NCI-H187 (cell line): ENCODE results near the gene LCN1.
"Not testable (repeated sequence)": the region's sequence is repeated elsewhere in the genome, so short reads cannot be mapped to it uniquely, and the experiment has no call there.

Source experiments
- DNase-seq, 2 experiments: peaks; one replicate each; lab custom pipeline; 2025; lab: John Stamatoyannopoulos, UW

LCN1 gene

DNA sequence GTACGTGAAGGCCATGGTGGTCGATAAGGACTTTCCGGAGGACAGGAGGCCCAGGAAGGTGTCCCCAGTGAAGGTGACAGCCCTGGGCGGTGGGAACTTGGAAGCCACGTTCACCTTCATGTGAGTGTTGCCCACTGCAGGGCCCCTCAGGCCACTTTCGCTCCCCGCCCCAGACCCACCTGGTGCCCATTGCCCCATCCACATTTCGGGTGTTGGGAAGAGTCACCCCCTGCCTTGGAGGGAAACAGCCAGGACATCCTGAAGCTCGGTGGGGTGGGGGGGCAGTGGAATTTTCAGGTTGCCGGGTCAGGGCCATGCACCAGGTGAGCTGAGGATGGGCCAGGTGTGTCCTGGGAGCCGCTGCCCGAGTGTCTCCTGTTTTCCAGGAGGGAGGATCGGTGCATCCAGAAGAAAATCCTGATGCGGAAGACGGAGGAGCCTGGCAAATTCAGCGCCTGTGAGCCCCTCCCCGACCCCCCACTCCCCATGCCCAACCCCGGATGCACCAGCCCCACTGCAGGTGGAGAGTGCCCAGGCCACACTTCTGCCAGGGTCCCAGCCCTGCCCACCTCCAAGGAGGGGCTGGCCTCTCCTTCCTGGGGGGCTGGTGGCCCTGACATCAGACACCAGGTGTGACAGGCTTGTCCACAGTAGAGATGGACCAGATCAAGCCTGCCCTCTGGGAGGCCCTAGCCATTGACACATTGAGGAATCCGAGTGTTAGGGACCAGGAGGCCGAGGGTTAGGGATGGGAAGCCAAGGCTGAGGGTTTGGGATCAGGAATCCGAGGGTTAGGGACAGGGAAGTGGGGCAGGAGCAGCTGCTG is 25.8 kb downstream of the LCN1 start:
- DNase-seq, result not testable (repeated sequence)

DNA sequence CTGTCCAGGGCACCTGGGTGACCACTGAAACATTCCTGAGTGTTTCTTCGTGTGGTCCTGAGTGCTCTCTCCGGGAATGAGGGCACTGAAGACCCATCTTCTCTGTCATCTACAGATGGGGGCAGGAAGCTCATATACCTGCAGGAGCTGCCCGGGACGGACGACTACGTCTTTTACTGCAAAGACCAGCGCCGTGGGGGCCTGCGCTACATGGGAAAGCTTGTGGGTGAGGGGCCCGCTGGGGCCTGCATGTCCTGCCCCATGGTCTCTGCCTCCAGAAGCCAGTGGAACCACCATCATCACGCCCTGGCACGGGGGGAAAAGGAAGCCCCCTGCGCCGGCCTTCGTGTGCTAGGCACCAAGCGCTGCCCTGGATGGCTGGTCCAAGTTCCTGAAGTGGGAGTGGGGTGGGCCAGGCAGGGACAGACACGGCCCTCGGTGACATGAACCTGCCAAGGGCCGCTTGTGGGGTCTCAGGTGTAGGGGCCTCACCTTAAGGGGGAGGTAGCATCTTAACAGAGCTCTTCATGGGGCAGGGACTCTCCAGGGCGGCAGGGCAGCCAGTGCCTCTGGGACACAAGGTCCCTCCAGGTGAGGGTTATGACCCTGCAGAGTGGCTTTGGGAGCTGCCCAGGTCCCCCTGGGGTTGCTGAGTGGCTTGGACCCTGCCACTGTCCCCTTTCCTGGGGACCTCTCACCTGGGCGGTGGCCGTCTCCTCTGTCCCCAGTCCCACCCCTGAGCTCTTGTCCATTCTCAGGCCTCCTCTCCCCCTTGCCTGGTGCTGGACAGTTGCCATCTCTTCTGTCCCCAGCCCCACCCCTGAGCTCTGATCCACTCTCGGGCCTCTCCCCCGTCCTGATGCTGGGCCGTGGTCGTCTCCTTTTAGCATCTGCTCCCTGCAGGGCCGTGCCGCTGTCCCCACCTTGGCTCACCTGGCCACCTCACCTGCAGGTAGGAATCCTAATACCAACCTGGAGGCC is 26.8 kb downstream of the LCN1 start:
- DNase-seq, result no peak

DNA sequence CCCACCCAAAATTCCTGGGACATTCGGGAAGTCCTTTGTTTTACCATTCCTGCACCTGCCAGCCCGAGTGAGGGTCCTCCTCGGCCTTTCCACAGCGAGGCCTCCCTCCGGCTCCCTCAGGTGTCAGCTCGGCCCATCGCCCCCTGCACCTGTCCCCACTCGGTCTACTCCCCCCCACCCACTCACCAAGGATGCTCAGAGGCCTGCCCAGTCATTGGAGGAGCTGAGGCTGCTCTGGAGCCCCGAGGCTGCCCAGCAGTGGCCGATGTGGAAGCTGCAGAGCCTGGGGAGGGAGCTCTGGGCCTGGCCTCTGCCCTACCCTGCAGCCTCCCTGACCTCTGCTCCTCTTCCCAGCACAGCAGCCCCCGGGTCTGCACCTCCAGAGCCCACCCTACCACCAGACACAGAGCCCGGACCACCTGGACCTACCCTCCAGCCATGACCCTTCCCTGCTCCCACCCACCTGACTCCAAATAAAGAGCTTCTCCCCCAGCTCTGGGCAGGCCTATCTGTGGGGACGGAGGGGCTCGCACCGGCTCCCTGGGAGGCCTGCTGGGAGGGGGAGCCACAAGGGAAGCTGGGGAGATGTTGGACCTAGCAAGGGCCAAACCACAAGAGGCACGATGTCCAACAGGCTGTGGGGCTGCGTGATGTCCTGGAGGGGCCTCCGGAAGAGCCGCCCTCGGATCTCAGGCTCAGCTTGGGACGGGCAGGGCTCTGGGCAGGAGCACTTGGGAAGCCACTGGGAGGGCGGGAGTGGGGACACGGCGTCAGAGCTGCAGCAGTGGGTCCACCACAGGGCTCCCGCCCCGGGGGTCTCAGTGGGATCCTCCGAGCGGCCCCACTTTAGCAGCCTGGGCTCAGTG is 28.5 kb downstream of the LCN1 start:
- DNase-seq, result not testable (repeated sequence)

DNA sequence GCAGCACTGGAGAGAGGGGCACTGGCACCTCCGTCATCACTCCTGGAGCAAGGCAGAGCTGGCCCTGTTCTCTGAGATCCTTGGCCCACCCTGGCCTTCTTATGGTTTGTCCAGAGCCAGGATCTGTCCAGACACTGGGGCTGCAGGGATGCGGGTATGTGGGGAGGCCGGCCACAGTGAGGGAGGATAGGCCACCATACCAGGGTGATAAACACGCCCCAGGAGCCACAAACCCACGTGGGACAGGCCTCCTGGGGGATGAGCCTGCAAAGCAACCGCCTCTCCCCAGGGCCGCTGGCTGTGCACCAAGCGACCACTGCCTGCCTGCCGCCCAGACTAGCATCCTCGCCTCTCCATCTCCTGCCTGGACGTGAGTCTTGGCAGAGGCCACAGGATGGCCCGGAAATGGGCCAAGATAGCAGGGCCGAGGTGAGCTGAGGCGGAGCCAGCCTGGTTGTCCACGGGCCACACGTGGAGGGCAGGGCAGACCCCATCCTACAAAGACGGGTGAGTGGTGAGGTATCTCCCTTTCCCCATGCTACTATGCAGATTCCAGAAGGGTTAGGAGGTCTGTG is 29.2 kb downstream of the LCN1 start:
- DNase-seq, result no peak

DNA sequence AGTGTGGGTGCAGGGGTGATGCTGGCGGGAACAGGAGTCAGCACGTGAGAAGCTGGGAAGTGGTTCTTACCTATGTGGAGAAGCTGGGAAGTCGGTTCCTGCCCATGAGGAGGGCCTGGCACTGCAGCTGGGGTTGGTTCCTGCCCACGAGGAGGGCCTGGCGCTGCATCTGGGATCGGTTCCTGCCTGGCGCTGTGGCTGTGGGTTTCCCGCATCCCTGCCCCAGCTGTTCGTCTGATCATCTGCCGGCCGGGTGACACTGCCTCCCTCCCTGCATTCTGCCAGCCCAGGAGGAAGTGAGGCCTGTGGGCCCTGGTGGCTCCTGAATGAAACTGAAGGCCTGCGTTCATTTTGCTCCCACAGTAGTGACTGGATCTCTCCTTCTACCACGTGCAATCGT is 29.8 kb downstream of the LCN1 start:
- no peak for DNase-seq

DNA sequence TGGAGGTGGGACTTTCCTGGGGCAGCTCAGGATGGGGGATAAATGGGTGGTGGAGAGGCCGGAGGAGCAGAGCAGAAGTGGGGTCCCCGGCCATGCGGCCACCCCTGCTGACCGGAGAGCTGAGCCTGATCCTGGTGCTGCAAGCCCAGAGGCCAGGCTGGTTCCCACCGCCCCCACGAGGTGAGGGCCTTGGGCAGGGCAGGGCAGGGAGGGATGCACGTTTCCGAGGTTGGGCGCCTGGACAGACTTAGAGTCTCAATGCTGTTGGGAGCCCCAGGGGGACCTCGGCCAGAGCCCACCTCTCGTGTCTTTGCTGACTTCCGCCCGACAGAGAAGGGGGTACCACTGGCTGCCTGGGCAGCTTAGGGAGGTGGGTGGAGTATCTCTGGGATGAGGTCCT is 30.2 kb downstream of the LCN1 start:
- DNase-seq, result no peak

DNA sequence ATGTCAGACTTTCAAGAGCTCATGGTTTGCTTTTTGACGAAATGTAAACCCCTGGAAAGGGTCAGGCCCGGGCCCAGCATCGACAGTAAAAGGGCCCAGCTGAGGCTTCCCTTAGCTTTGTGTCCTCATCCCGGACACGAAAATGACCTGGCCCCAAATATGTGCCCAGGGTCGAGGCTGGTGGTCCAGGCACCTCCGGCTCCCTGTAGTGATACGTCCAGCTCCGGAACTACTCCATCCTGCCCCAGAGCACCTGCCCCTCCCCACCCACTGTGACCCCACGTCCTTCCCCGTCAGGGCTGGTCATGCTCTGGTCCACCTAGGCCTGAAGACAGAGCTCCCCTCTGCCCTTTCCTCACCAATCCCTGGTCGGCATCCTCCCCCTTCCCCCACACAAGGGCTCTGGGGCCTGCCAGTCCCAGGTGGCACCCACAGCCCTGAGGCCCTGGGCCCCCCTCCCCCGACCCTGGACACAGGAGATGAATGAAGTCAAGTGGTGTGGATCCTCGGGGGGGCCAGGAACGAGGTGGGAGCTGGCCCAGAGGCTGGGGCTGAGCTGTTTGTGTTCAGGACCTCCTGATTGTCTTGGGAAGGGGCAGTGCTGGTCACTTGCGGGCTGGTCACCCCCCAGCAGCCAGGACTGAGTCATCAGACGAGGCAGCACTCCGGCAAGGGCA is 30.9 kb downstream of the LCN1 start:
- DNase-seq, result no peak

DNA sequence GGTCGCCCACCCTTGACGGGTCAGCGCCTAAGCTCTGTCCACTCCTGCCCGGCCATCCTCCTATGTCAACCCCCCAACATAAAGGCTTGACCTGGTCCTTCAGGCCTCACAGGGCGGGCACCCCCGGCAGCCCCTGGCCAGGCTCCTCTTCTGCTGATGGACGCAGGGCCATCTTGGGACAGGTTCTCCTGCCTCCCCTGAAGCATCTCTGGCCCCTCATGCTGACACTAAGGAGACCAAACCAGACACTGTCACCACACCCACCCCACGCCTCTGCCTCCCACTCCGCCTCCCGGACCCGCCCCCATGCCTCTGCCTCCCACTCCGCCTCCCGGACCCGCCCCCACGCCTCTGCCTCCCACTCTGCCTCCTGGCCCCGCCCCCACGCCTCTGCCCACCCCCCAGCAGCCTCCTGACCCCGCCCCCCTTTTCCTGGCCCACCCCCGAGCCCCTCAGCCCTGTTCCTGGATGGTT is 31.5 kb downstream of the LCN1 start:
- no peak for DNase-seq

DNA sequence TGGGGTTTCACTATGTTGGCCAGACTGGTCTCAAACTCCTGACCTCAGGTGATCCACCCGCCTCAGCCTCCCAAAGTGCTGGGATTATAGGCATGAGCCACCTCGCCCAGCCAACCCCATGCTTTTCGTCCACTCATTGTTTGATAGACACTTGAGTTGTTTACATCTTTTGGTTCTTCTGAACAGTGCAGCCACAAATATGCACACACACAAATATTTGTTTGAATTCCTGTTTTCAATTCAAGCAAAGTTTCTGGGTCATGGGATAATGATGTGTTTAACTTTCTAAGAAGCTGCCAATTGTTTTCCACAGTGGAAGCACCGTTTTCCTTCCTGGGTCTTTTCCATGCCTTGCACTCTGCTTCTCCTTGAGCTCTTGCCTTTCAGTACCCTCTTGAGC is 33.5 kb downstream of the LCN1 start:
- no peak for DNase-seq

DNA sequence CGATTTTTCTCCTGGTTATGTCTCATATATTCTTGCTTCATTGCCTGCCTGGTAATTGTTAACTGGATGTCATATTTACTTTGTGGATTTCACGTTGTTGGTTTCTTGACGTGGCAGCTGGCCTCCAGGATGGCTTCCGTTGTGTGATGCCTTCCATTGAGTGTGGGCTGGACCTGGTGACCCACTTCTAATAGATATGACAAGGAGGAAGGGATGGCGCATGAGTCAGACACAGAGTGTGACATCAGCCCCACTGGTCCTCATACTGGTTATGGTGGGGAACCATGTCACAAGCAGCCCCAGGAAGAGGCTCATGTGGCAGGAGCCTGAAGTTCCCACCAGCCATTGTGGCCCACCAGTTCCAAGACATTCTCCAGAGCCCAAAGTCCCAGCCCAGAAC is 34.0 kb downstream of the LCN1 start:
- DNase-seq, result no peak

DNA sequence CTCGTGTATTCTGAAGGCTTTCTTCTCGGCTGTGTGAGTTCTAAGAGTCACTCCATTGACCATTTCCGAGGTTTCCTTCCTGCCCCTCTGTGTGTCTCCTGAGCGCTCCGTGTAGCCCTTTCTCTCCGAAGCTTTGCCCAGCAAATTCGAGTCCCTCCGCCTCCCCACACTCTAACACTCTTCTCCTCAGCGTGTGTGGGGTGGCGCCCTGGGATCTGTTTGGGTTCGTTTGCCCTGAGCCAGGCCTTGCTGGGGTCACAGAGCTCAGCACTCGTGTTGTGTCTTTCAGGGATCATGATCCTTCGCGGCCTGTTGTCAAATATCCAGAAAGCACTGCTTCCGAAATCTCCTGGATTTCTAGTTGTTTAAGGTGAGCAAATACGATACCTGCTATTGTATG is 34.7 kb downstream of the LCN1 start:
- DNase-seq, result no peak

DNA sequence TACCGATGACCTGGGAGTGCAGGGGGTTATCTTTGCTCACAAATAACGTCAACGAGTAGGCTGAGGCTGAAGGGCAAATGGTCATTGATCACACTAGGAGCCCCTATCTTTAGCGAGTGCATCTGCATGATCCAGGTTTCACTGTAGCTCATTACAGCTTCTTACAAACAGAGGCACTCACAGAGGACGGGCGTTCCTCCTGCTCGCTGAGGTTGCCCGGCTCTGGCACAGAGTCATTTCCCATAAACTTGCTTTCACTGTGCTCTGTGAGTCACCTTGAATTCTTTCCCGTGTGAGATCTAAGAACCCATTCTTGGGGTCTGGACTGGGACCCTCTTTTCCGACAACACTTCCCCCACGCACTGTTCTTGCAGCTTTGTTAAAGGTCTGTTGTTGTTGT is 38.4 kb downstream of the LCN1 start:
- DNase-seq, result no peak

DNA sequence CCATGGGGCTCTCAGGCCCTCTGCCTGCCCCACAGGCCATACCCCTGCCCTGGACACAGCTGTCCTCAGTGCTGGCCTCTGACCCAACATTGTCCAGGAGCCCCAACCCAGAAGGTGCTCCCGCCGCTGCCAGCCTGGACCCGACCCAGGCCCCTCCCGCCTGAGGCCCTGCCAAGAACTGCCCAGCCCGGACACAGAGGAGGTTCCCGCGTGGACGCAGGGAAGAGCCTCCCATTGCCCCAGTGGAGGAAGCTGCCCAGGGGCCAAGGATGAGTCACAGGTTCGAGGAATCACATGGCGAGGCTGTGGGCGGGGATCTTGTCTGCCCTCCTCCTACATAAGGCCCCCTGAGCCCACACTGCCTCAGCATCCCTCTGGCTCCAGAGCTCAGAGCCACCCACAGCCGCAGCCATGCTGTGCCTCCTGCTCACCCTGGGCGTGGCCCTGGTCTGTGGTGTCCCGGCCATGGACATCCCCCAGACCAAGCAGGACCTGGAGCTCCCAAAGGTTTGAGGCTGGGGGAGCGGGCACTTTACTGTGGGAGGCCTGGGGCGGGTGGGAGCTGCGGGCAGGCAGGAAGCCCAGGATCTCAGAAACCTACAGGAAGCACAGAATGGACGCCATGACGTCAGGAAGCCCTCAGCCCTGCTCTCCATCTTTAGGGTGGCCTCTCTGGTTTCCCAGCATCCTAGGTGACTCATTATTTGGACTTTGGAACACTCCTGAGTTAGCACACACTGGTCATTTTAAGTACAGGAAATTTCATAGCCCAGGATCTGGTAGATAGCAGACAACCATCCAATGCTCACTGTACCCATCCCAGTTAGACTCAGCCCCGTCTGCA is 40.4 kb downstream of the LCN1 start, which contains the start of gene PAEP:
Gene PAEP (plus strand): TSS at position 366 of the 844 bp plus-strand sequence.
- DNase-seq, result no peak

DNA sequence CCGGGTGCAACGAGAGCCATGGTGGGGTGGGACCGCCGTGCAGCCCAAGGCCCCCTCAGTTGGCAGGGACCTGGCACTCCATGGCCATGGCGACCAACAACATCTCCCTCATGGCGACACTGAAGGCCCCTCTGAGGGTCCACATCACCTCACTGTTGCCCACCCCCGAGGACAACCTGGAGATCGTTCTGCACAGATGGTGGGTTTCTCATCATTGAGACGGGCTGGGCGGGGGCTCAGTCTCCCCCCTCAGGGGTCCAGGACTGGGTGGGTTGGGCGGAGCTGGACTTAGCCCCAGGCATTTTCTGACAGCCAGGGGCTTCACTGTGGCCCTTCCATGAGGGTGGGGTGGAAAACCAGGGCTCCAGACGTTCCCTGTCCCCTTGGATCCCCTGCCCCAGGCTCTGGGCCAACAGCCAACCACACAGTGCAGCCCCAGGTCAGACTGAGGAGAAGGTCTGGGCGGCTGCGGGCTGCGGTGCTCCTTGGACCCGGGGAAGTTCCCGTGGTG is 41.0 kb downstream of the LCN1 start:
- no peak for DNase-seq

DNA sequence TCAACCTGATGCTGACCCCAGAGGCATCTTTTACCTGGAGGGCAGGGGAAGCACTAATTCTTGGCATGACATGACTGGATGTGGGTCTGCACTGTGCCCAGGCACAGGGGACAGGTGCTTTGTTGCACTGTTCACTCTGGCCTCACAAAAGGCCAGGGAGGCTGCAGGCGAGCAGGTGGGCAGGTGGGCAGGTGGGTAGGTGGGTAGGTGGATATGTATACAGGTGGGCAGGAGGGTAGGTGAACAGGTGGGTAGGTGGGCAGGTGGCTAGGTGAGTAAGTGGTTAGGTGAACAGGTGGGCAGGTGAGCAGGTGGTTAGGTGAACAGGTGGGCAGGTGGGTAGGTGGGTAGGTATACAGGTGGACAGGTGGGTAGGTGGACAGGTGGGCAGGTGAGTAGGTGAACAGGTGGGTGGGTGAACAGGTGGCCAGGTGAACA is 41.8 kb downstream of the LCN1 start:
- no peak for DNase-seq

DNA sequence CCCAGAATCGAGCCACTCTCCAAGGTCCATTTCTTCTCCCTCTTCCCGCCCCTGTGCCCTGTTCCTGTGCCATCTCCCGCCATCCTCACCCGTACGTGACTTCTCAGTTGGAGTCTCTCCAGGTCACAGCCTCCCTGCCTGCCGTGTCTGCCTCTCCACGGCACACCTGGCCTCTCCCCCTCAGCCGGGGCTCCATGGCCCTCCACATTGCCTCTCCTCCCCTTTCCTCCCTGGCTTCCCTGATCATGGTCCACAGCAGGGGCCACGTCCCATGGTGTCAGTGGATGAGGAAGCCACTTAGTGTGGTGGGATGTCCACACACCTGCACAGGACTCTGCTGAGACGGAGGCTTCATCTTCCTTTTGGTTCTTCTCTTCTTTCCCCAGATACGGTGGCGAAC is 42.6 kb downstream of the LCN1 start:
- no peak for DNase-seq

DNA sequence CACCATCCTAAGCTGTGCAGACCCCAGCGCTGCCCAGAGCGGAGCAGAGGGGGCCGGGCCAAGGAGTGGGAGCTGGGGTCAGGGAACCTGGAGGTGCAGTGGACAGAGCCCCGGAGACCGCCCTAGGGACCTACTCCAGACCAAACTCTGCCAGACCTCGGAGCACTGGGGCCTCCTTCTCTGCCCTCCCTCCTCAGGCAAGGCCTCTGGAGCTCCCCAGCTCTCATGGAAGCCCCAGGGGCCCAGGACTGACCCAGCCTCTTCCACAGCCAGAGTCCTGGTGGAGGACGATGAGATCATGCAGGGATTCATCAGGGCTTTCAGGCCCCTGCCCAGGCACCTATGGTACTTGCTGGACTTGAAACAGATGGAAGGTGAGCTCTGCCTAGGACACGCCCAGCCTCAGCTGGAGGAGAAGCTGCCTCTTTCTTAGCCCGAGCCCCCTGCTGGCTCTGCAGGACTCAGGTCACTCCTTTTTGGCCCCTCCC is 43.9 kb downstream of the LCN1 start:
- no peak for DNase-seq

DNA sequence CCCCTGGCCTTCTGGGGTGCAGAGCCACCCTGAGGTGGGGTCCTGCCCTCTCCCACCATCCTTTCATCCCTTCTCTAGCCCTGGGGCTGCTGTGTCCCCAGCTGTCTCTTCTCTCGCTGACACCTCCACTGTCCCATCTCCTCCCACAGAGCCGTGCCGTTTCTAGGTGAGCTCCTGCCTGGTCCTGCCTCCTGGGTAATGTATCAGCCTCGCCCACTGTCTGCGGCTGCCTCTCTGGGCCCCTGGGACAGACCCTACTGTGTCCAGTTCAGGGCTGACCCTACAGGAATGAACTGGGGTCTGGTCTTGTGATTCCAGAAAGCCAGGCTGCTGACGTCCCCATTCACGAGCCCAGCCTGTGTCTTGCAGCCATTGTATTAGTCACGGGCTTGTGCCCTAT is 44.4 kb downstream of the LCN1 start:
- DNase-seq, result no peak

DNA sequence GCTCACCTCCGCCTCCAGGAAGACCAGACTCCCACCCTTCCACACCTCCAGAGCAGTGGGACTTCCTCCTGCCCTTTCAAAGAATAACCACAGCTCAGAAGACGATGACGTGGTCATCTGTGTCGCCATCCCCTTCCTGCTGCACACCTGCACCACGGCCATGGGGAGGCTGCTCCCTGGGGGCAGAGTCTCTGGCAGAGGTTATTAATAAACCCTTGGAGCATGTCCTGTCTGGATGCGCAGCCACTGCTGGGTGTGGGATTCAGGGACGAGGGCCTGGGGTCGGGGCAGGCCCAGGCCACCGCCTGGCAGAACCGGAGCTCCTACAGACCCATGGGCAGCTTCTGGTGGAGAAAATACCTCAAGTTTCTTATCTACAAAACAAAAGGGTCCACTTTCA is 45.3 kb downstream of the LCN1 start:
- DNase-seq, result no peak

DNA sequence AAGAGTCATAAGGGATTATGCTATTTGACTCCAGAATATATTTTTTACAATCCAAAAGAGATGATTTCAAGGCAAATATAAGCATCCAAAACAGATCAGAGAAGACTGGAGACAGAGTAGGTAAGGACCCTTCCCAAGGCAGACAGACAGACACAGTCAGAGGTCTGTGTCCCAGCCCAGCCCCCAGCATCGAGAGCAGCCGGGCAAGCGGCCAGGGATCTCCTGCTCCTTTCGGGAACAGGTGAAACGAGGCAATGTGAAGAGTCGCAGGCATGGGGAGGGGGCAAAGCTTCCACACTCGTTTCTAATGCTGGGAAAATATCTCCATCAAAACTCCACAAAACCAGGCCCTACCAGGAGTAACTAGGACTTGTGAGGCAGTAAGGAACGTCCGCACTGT is 46.1 kb downstream of the LCN1 start:
- DNase-seq, result no peak
